GM18868 (cell line): ENCODE measurements around the gene DDAH1.

ENCODE experiments used
- ATAC-seq: cut with Tn5 transposase; IDR thresholded peaks from one replicate; pipeline ENCODE4 v1.9.1; 2021; ENCODE audit warnings: mild to moderate bottlenecking, moderate library complexity; ENCODE audit not compliant: unreplicated experiment

The DDAH1 gene

GRCh38 chr1:85397490-85398032, 67.4 kb downstream of the DDAH1 start:
- ATAC-seq, result no peak

- ATAC-seq, result no peak
These were observed 68.8 kb downstream of the DDAH1 start for GRCh38 chr1:85396194-85396593.

DNA sequence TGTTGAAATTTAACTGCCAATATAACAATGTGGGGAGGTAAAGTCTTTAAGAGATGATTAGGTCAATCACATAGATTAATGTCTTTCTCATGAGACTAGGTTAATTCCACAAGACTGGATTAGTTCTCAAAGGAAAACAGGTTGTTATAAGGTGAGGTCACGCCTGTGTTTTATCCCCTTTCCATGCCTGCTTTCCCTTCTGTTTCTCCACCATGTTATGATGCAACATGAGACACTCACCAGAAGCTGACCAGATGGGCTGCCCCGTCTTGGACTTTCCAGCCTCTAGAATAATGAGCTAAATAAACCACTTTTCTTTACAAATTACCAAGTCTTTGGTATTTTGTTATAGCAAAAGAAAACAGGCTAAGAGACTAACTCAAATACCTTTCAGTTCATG, 70.8 kb downstream of the DDAH1 start:
- ATAC-seq, result no peak

DNA sequence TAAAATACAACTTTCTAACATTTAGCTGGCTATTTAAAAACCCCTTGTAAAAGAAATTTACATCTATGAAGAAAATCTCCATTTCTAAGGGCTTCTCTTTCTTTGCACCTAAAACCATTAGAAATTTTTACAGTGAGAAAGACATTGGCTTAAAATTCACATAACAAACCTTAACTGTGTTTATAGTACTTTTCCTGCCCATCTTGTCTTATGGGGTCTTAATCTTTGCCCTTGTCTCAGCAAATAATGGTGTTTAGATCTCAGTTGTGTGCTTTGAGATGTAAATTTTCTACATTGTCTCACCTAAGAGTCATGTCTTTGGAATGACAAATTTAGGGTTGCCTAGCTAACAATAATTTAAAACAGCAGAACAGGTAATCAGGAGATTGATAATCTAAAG, 71.5 kb downstream of the DDAH1 start:
- ATAC-seq, result no peak

- no peak for ATAC-seq
These were observed 76.5 kb downstream of the DDAH1 start for GRCh38 chr1:85388416-85388815.

GRCh38 chr1:85387781-85388180, 77.2 kb downstream of the DDAH1 start:
- ATAC-seq, result no peak

DNA sequence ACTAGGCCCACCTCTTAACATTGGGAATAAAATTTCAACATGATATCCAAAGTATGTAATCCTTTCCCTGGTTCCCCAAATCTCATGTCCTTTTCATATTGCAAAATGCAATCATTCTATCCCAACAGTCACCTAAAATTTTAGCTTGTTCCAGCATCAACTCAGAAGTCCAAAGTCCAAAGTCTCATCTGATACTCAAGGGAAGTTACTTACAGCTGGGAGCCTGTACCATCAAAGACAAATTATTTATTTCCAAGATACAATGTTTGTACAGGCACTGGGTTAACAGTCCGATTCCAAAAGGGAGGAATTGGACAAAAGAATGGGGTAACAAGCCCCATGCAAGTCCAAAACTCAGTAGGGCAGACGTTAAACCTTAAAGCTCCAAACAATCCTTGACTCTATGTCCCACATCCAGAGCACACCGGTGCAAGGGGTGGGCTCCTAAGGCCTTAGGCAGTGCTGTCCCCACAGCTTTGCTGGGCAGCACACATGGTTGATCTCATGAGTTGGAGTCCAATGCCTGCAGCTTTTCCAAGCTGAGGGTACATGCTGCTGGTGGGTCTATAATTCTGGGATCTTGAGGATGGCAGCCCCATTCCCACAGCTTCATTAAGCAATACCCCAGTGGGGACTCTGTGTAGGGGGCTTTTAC, 78.8 kb downstream of the DDAH1 start:
- no peak for ATAC-seq

GRCh38 chr1:85379203-85380136, 85.5 kb downstream of the DDAH1 start:
- ATAC-seq, result no peak

- ATAC-seq, result no peak
These were observed 86.4 kb downstream of the DDAH1 start for GRCh38 chr1:85378534-85378933.

DNA sequence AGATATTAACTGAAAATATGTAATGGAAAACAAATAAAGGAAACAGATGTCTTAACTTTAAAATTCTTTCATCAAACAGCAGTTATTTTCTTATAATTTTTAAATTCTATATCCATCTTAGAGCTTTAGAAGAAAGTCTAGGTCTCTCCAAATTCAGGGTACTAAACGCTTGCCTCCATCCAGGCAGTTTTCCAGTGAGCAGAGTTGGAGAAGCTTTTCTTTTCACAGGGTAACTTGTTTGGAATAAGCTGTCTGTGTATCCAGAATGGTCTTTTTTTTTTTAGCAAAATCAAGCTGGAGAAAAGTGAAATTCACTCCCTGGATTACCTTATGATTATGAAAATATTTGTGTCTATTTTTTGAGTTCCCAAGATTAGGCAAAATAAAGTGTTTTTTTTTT, 88.6 kb downstream of the DDAH1 start:
- no peak for ATAC-seq

DNA sequence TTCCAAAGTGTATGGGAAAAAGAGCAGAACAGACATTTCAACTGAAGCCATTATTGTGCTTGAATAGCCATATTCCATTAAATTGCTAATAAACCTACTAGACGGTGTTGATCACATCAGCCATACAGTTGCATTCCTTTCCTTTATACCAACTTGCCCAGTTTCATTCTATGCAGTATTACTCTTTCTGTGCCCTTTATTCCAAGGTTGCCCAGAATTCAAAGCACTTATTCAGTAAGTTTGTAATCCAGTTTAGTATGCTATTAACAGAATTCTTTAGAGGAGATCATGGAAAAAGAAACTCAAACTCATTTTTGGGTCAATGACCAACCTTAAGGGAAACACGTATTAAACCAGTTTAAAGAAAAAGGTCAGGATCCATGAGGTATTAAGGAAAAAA, 89.5 kb downstream of the DDAH1 start:
- ATAC-seq, result no peak

GRCh38 chr1:85374160-85374559, 90.8 kb downstream of the DDAH1 start:
- ATAC-seq, result no peak

DNA sequence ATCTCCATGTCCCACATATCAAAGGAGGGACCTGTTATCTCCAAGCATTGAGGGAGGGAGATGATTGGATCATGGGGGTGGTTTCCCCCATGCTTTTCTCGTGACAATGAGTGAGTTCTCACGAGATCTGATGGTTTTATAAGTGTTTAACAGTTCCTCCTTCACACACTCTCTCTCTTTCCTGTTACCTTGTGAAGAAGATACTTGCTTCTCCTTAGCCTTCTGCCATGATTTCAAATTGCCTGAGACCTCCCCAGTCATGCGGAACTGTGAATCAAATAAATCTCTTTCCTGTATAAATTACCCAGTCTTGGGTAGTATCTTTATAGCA, 91.6 kb downstream of the DDAH1 start:
- no peak for ATAC-seq

GRCh38 chr1:85372683-85373377, 92.1 kb downstream of the DDAH1 start:
- no peak for ATAC-seq

DNA sequence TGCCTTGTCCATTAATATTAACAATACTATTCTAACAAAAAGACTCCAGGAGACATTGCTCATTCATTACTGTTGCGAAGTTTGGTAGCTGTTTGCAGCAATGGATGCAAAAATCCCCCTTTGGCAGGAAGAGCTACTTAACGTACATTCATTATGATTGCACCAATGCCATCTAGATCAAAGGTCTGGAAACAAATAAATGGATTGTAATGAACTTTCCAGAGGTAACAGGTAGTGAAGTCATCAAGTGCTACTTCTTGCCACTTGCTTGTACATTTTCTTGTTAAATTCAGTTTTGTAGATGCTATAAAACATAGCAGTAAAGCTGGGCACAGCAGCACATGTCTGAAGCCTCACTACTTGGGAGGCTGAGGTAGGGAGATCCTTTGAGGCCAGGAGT, 93.9 kb downstream of the DDAH1 start:
- no peak for ATAC-seq

GRCh38 chr1:85368073-85368770, 96.7 kb downstream of the DDAH1 start:
- ATAC-seq, result no peak

- no peak for ATAC-seq
These were observed 98.4 kb downstream of the DDAH1 start for GRCh38 chr1:85366391-85367170.

- ATAC-seq, result no peak
These were observed 99.1 kb downstream of the DDAH1 start for GRCh38 chr1:85365851-85366250.

- no peak for ATAC-seq
These were observed 101.4 kb downstream of the DDAH1 start for GRCh38 chr1:85363521-85363920.

DNA sequence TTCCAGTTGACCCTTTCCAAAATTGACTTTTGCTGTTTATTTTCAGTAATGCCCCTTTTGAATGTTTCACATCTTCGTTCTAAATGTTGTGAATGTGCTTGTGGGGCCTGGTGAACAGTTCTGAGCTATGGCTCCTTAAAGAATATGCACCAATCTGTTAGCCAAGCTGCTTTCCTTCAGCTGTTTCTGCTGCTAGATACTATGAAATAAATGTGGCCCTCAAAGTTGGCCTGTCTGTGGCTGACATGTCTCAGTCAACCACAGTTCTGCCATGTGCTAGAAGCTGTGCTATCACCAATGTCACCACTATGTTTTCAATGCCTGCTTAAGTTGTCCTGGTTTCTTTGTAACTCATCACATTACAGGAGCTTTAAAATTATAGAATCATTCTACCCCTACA, 101.9 kb downstream of the DDAH1 start:
- no peak for ATAC-seq
